ENCODE measurements around the gene ZBTB20.

The ZBTB20 gene

DNA sequence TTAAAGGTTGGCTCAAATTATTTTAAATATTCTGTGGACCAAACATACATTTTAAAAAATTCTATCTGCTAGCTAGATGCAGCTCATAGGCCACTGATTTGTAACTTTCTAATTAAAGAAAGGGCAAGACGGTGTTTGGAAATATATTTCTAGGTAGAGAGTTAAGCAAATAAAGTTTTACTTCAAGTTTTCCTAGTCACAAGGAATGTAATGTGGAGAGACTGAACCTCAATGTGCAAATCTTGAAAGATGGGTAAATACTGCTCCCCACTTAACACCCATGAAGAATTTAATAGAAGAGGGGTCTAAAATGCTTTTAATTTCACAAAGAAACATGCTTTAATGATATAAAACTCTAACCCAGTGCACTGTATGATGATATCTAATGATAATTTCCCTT, 678.0 kb downstream of the ZBTB20 start:
- TF ChIP-seq, protein P1, sequence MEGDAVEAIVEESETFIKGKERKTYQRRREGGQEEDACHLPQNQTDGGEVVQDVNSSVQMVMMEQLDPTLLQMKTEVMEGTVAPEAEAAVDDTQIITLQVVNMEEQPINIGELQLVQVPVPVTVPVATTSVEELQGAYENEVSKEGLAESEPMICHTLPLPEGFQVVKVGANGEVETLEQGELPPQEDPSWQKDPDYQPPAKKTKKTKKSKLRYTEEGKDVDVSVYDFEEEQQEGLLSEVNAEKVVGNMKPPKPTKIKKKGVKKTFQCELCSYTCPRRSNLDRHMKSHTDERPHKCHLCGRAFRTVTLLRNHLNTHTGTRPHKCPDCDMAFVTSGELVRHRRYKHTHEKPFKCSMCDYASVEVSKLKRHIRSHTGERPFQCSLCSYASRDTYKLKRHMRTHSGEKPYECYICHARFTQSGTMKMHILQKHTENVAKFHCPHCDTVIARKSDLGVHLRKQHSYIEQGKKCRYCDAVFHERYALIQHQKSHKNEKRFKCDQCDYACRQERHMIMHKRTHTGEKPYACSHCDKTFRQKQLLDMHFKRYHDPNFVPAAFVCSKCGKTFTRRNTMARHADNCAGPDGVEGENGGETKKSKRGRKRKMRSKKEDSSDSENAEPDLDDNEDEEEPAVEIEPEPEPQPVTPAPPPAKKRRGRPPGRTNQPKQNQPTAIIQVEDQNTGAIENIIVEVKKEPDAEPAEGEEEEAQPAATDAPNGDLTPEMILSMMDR (conservative IDR thresholded peaks at IDR 0.05; ENCODE audit: low read depth, low read length): no peak
- no peak for DNase-seq (ENCODE audit: low read depth)
- H3K4me3 ChIP-seq (ENCODE audit: low read depth, low read length): no peak overlapping the region

DNA sequence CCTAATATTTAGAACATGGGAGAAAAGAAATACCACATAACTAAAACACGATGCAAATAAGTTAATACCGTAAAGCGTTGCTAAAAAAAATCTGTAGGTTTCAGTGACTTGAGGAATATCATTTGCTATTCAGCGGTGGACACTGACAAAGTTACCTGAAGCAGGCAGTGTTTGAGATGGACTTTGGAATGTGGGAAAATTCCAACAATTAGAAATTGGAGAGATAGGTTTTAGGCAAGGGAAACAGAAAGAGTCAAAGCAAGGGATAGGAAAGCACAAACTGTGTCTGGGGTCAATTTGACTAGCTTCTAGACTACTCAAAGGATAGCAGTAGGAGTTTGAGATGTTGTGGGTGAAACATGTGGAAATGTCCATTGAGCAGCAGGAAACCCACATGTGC, 680.3 kb downstream of the ZBTB20 start:
- DNase-seq (ENCODE audit: low read depth): no peak

DNA sequence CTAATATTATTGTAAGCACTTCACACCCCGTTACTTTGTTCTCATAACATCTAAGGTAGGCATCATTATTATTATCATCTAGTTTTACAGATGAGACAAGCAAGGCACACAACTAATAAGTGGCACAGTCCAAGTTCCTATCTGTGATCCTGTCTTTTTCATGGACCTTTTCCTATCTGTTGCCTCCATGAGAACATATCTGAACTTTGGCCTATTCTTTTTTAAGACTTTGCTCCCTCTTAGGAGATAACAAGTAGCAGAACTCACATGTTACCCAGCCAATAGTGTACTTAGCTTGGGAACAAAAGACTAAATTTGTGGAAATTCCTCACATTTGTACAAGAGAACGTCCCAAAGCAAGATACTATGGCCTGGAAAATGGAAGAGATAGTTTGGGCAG, 680.8 kb downstream of the ZBTB20 start:
- no peak for DNase-seq (ENCODE audit: low read depth)
- H3K4me3 ChIP-seq (ENCODE audit: low read depth, low read length): no peak overlapping the region
- TF ChIP-seq, protein P1 (conservative IDR thresholded peaks at IDR 0.05; ENCODE audit: low read depth, low read length): no peak

More for the DNA sequence above, 680.3 kb downstream of the ZBTB20 start:
- TF ChIP-seq, protein P1 (conservative IDR thresholded peaks at IDR 0.05; ENCODE audit: low read depth, low read length): no peak
- H3K4me3 ChIP-seq (ENCODE audit: low read depth, low read length): no peak overlapping the region

DNA sequence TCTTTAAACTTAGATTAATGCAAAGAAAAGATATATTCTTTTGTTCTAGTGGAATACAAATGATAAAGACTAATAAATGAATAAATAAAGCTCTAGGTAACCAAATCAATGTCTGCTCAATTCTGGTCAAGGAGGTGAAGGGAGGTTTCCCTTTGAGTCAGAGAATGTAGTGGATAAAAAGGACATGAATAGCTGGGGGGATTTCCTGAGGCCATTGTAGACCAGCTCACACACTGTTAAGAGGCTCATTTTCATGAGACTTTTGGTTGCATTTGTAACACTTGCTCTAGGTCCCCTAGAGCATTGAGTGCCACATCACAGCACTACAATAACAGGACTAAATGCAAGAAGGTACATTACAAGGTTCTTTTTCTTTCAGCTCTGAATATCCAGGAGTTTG, 682.5 kb downstream of the ZBTB20 start:
- no peak for DNase-seq (ENCODE audit: low read depth)
- no peak overlapping the region for H3K4me3 ChIP-seq (ENCODE audit: low read depth, low read length)
- TF ChIP-seq, protein P1 (conservative IDR thresholded peaks at IDR 0.05; ENCODE audit: low read depth, low read length): no peak

DNA sequence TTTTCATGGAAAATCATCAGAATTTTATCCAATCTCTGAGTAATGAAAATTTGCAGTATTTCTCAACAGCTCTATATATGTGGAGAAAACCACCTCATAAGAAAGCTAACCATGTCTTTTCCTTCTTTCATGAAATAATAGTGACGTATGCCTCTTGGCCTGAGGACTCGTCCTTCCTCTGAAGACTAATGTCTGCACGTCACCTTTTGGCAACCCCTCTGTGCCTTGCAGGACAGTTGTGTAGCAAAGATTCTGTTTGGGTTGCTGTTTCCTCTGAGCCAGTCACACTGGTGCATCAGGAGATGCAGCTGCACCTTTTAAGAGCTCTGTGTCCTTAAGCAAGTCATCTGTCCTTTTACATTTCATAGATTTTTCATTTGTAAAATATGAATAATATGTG, 684.3 kb downstream of the ZBTB20 start:
- no peak overlapping the region for H3K4me3 ChIP-seq (ENCODE audit: low read depth, low read length)
- TF ChIP-seq, protein P1 (conservative IDR thresholded peaks at IDR 0.05; ENCODE audit: low read depth, low read length): no peak
- no peak for DNase-seq (ENCODE audit: low read depth)

DNA sequence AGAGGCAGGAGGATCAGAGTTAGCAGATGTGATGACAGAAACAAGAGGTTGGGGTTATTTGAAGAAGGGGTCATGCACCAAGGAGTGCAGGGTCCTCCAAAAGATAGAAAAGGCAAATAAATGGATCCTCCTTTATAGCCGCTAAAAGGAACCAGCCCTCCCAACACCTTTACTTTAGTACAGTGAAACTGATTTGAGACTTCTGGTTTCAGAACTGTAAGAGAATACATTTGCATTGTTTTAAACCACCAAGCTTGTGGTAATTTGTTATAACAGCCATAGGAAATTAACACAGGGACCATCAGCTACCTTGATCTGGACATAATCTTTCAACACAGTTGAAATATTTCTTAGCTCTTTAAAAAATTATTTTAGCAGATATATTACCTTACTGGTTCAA, 686.6 kb downstream of the ZBTB20 start:
- TF ChIP-seq, protein P1 (conservative IDR thresholded peaks at IDR 0.05; ENCODE audit: low read depth, low read length): no peak
- no peak overlapping the region for H3K4me3 ChIP-seq (ENCODE audit: low read depth, low read length)
- no peak for DNase-seq (ENCODE audit: low read depth)

DNA sequence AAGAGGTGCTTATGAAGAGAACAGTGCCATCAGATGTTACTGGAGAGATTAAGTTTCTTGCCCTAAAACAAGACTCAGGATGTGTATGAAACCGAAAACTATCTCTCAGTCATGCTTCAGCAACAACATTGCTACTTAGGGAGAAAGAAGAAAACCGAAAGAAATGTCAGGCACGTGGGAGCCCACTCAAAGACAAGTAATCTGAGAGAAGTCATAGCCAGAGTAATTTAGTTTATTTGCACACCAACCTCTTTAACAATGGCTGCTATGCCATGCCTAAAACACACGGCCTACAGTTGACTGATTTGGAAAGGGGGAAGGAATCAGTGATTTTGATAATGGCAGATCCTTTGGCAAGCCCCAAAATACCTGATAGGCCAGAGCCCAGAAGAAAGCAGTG, 690.3 kb downstream of the ZBTB20 start:
- TF ChIP-seq, protein P1 (conservative IDR thresholded peaks at IDR 0.05; ENCODE audit: low read depth, low read length): no peak
- DNase-seq (ENCODE audit: low read depth): no peak
- H3K4me3 ChIP-seq (ENCODE audit: low read depth, low read length): no peak overlapping the region
